ACHN (cell line): ENCODE results near the gene COL23A1.

ENCODE experiments used
- DNase-seq: peaks from one replicate; pipeline ENCODE4 v3.0.0-alpha.2; 2015
- in situ Hi-C: cut with HindIII; loops from 2 replicates; pipeline ENCODE4 v1.10.0; 2017; ENCODE audit warnings: low sequenced_read_pairs, low pct_ligation_motif_present, low pct_unique_long_range_greater_than_20kb

COL23A1 gene

GRCh38 chr5:178457471-178457870 lies 132.7 kb downstream of the COL23A1 start:
- in situ Hi-C loops, result no loop called here
- no peak for DNase-seq

- DNase-seq, result no peak
- in situ Hi-C loops, result no loop called here
Measured at GRCh38 chr5:178455480-178455835, 134.7 kb downstream of the COL23A1 start.

GRCh38 chr5:178454821-178455479 lies 135.2 kb downstream of the COL23A1 start:
- no peak for DNase-seq
- in situ Hi-C loops, result no loop called here

- no peak for DNase-seq
Measured at GRCh38 chr5:178454303-178454702, 135.9 kb downstream of the COL23A1 start.

GRCh38 chr5:178453224-178453623 lies 137.0 kb downstream of the COL23A1 start:
- DNase-seq, result peak; percentile 38
- in situ Hi-C loops, result no loop called here

More at GRCh38 chr5:178454303-178454702, 135.9 kb downstream of the COL23A1 start:
- in situ Hi-C loops, result no loop called here

- DNase-seq, result no peak
- in situ Hi-C loops, result no loop called here
Measured at GRCh38 chr5:178450121-178451028, 139.8 kb downstream of the COL23A1 start.

- DNase-seq, result no peak
Measured at GRCh38 chr5:178449163-178450070, 140.8 kb downstream of the COL23A1 start.

GRCh38 chr5:178445534-178445933 lies 144.7 kb downstream of the COL23A1 start:
- DNase-seq, result no peak
- in situ Hi-C loops, result no loop called here

More at GRCh38 chr5:178449163-178450070, 140.8 kb downstream of the COL23A1 start:
- in situ Hi-C loops, result no loop called here

- in situ Hi-C loops, result no loop called here
Measured at GRCh38 chr5:178442405-178443257, 147.6 kb downstream of the COL23A1 start.

GRCh38 chr5:178441486-178442270 lies 148.5 kb downstream of the COL23A1 start:
- in situ Hi-C loops, result no loop called here
- no peak for DNase-seq

More at GRCh38 chr5:178442405-178443257, 147.6 kb downstream of the COL23A1 start:
- no peak for DNase-seq

GRCh38 chr5:178440181-178440580 lies 150.0 kb downstream of the COL23A1 start:
- in situ Hi-C loops, result no loop called here
- DNase-seq, result no peak

- in situ Hi-C loops, result no loop called here
- DNase-seq, result no peak
Measured at GRCh38 chr5:178439493-178440180, 150.6 kb downstream of the COL23A1 start.

- in situ Hi-C loops, result no loop called here
- no peak for DNase-seq
Measured at GRCh38 chr5:178438796-178439195, 151.4 kb downstream of the COL23A1 start.

GRCh38 chr5:178437386-178438075 lies 152.7 kb downstream of the COL23A1 start:
- no peak for DNase-seq
- in situ Hi-C loops, result no loop called here

- no peak for DNase-seq
- in situ Hi-C loops, result no loop called here
Measured at GRCh38 chr5:178436326-178436940, 153.8 kb downstream of the COL23A1 start.
